ENCODE data around the gene PHF20. TPM values are rescaled to one million over a fixed set of nuclear protein-coding genes. Genes with fewer than 3 reads are reported as not detected.

Gene PHF20
- total RNA-seq, 4 donors from 2014 or later = 42.0 to 55.9 (median 49.2) TPM

DNA sequence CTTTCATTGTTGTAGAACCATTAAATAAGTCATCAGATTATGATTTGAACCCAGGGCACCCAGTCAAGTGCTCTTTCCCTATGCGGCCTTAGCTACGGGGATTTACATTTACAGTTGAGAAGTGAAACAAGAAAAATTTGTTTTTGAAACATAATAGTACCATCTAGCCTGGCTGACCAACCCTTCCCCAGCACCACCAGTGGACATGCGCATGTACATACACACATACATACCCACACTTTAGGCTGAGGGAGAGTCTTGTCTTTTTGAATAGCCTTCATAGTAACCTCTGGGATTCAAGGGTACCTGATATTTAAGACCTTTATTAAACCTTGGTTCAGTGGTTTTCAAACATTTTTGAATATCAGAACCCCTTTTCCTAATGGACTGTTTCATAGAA, 148.7 kb downstream of the PHF20 start:
- H3K27me3 ChIP-seq = no peaks in the 10 kb centered on the region
- TF ChIP-seq EP300 (IDR thresholded peaks at IDR 0.05) (no peak), POLR2A (IDR thresholded peaks at IDR 0.05) (no peak), POLR2AphosphoS5 (IDR thresholded peaks at IDR 0.05) (no peak)
- TF ChIP-seq, protein P1, sequence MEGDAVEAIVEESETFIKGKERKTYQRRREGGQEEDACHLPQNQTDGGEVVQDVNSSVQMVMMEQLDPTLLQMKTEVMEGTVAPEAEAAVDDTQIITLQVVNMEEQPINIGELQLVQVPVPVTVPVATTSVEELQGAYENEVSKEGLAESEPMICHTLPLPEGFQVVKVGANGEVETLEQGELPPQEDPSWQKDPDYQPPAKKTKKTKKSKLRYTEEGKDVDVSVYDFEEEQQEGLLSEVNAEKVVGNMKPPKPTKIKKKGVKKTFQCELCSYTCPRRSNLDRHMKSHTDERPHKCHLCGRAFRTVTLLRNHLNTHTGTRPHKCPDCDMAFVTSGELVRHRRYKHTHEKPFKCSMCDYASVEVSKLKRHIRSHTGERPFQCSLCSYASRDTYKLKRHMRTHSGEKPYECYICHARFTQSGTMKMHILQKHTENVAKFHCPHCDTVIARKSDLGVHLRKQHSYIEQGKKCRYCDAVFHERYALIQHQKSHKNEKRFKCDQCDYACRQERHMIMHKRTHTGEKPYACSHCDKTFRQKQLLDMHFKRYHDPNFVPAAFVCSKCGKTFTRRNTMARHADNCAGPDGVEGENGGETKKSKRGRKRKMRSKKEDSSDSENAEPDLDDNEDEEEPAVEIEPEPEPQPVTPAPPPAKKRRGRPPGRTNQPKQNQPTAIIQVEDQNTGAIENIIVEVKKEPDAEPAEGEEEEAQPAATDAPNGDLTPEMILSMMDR (IDR thresholded peaks at IDR 0.05) = no peak
- no peak overlapping the region for H3K4me3 ChIP-seq
- peaks cover 0 to 83% of the 10 kb centered on the region in 2 donors for H3K36me3 ChIP-seq
- no peak overlapping the region for H3K27ac ChIP-seq
- no peaks in the 10 kb centered on the region for H3K9me3 ChIP-seq
- no peak for ATAC-seq
- no peaks in the 10 kb centered on the region for H3K4me1 ChIP-seq
- 93 to 98% methylated on average over 3 of the region's 3 CpGs for WGBS, 2 donors (ENCODE audit: low coverage in 1 of 2)

DNA sequence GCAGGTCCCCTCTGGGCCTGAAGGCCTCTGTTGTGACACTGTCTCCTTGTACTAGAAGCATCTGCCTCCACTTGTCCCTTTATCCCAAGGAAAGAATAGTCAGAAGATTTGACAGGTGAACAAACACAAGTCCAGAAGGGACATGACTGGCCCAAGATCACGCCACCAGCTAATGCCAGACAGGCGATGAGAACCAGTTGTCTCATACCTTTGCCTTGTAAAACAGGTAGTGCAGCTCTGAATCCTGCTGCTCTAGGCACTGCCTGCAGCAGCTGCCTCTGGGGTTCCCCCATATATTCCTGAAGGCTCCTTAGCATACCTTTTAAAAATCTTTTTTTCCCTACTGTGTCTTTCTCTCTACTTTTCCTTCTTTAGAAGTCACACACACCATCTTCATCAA, 157.5 kb downstream of the PHF20 start:
- peaks cover 0 to 73% of the 10 kb centered on the region in 2 donors for H3K36me3 ChIP-seq
- TF ChIP-seq, protein P1 (IDR thresholded peaks at IDR 0.05) = no peak
- TF ChIP-seq EP300 (IDR thresholded peaks at IDR 0.05) (no peak), POLR2AphosphoS5 (IDR thresholded peaks at IDR 0.05) (no peak), POLR2A (IDR thresholded peaks at IDR 0.05) (no peak)
- WGBS, 2 donors (ENCODE audit: low coverage in 1 of 2) = 100% methylated on average over 2 of the region's 2 CpGs

DNA sequence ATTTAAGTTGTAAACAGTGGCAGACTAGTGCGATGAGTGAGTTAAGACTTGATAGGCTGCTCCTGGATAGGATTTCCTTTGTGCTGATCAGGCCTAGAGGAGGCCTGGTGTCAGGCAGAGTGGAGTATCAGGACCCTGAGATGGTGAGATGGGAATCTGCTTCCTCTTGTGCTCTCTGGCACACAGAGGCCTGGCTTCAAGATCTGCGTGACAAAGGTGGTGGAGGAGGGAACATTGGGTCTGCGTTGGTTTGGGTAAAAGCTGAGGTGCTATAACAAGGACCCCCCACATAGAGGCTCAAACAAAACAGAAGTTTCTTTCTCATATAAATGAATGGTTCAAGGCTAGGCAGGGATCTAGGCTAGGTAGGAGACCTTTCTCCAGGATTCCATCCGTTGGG, 162.2 kb downstream of the PHF20 start:
- WGBS, 2 donors (ENCODE audit: low coverage in 1 of 2) = 86 to 95% methylated on average over 2 of the region's 4 CpGs
- Histone ChIP-seq H3K27ac (no peak overlapping the region), H3K9me3 (no peaks in the 10 kb centered on the region), H3K4me3 (no peak overlapping the region), H3K27me3 (no peaks in the 10 kb centered on the region), H3K36me3 (peaks cover 0 to 87% of the 10 kb centered on the region in 2 donors), H3K4me1 (no peaks in the 10 kb centered on the region)
- ATAC-seq = no peak
- no peak for TF ChIP-seq POLR2AphosphoS5 (IDR thresholded peaks at IDR 0.05)
- TF ChIP-seq EP300 (IDR thresholded peaks at IDR 0.05) = no peak

More for the DNA sequence above, 157.5 kb downstream of the PHF20 start:
- no peak overlapping the region for H3K4me3 ChIP-seq
- H3K9me3 ChIP-seq = no peaks in the 10 kb centered on the region
- no peaks in the 10 kb centered on the region for H3K27me3 ChIP-seq
- ATAC-seq = no peak
- no peaks in the 10 kb centered on the region for H3K4me1 ChIP-seq
- H3K27ac ChIP-seq = no peak overlapping the region

DNA sequence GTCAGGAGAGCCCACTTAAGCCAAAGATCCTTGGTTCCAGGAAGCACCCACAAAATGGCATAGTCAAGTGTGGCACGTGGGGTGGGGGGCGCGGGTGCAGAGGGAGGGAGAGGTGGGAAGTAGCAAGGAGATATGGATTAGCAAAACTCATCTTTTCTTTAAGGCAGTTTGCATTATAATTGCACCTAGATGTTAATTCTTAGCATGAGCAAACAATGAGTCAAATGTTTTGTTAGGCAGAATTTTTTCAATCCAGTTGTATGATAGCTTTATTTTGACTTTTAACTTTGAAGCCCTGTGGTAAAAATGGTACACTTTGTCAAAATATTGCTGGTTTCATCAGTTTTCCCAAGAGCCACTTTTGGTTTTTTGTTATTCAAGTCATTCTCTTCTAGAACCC, 167.4 kb downstream of the PHF20 start:
- H3K4me3 ChIP-seq = no peak overlapping the region
- H3K4me1 ChIP-seq = no peaks in the 10 kb centered on the region
- no peak for TF ChIP-seq POLR2A (IDR thresholded peaks at IDR 0.05)
- no peaks in the 10 kb centered on the region for H3K27me3 ChIP-seq
- H3K27ac ChIP-seq = no peak overlapping the region
- no peaks in the 10 kb centered on the region for H3K9me3 ChIP-seq
- ATAC-seq = no peak
- WGBS, 2 donors (ENCODE audit: low coverage in 1 of 2) = 87 to 100% methylated on average over 3 of the region's 3 CpGs
- peaks cover 0 to 87% of the 10 kb centered on the region in 2 donors for H3K36me3 ChIP-seq

DNA sequence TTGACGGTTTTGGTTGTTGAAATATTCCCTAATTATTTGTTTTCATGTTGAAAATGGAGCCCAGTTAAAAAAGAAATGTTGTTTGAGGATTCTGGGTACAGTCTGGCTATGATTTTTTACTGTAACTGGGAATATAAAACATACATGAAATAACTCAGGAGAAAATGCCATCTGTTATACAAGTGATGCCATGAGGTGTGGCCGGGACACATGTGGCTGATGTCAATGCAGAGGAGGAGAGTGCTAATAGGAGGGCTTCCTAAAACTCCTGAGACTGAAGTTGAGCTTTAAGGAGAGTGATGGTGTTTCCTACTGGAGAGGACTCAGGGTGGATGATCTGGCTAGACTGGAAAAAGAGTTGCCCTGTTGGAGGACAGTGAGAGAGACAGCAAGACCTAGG, 169.8 kb downstream of the PHF20 start:
- H3K4me3 ChIP-seq = no peak overlapping the region

DNA sequence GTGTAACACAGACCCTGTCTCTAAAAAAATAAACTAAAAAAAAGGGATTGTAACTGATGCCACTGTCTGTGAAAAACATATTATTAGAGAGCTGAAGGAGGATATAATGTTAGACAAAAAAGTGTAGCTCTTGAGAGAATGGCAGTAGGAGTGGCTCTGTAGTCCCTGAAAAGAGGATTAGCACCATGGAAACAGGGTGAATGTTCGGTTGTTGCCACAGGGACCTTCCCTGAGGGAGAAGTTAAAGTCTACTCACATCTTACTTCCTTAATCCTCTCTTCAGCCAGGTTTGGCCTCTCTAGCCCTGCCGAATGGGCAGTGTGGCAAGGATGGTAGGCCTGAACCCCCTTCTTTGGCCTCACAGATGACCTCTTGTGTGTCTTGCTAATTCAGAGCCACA, 170.4 kb downstream of the PHF20 start:
- Histone ChIP-seq H3K4me1 (peaks cover 0 to 1% (median 0%) of the 10 kb centered on the region in 3 donors), H3K27ac (no peak overlapping the region), H3K9me3 (no peaks in the 10 kb centered on the region), H3K4me3 (no peak overlapping the region), H3K27me3 (no peaks in the 10 kb centered on the region), H3K36me3 (peaks cover 0 to 89% of the 10 kb centered on the region in 2 donors)
- WGBS, 2 donors (ENCODE audit: low coverage in 1 of 2) = 72 to 86% methylated on average over 2 of the region's 2 CpGs
- ATAC-seq = no peak
- TF ChIP-seq, protein P1 (IDR thresholded peaks at IDR 0.05) = no peak
- no peak for TF ChIP-seq POLR2A (IDR thresholded peaks at IDR 0.05)
- no peak for TF ChIP-seq POLR2AphosphoS5 (IDR thresholded peaks at IDR 0.05)
- no peak for TF ChIP-seq EP300 (IDR thresholded peaks at IDR 0.05)

More for the DNA sequence above, 169.8 kb downstream of the PHF20 start:
- Histone ChIP-seq H3K27ac (no peak overlapping the region), H3K27me3 (no peaks in the 10 kb centered on the region), H3K9me3 (no peaks in the 10 kb centered on the region), H3K4me1 (no peaks in the 10 kb centered on the region), H3K36me3 (peaks cover 0 to 83% of the 10 kb centered on the region in 2 donors)
- no peak for ATAC-seq
- TF ChIP-seq, protein P1 (IDR thresholded peaks at IDR 0.05) = no peak
- TF ChIP-seq EP300 (IDR thresholded peaks at IDR 0.05) (no peak), POLR2AphosphoS5 (IDR thresholded peaks at IDR 0.05) (no peak), POLR2A (IDR thresholded peaks at IDR 0.05) (no peak)
- WGBS, 2 donors (ENCODE audit: low coverage in 1 of 2) = 89 to 100% methylated on average over 2 of the region's 2 CpGs

Measured in gastroesophageal sphincter (tissue), 4 donors.